ENCODE results near the gene PURA.

Gene PURA

DNA sequence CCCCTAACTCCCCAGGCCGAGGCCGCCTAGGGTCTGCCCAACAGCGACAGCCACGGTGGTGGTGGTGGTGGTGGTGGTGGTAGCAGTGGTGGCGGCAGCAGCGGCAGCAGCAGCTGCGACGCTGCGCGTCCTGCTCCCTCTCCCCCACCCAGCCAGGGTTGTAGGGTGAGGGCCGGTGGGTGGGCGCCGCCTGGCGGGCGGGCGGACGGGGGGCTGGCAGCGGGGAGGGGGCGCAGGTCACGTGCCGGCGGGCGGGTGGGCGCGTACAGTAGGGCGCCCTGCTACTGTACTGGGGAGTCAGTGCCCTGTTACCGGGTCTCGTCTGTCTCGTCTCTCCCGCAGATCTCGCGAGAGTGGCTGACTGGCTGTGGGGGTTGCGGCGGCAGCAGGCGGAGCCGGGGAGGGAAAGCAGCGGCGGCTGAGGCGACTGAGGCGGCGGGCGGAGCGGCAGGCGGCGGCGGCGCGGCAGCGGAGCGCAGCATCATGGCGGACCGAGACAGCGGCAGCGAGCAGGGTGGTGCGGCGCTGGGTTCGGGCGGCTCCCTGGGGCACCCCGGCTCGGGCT, at the start of gene PURA:
Gene PURA, plus strand, starts transcription at position 411 of the 565 bp plus-strand sequence. Its CDS starts 73 bp downstream, at position 484.
- DNase-seq = peak; percentile 94 to 95

GRCh38 chr5:140072812-140073211, 41.1 kb upstream of the PURA start:
- DNase-seq = no peak

- DNase-seq = no peak
These were observed 40.6 kb upstream of the PURA start for GRCh38 chr5:140073296-140073695.

- DNase-seq = no peak
These were observed 38.5 kb upstream of the PURA start for GRCh38 chr5:140075371-140075770.

DNA sequence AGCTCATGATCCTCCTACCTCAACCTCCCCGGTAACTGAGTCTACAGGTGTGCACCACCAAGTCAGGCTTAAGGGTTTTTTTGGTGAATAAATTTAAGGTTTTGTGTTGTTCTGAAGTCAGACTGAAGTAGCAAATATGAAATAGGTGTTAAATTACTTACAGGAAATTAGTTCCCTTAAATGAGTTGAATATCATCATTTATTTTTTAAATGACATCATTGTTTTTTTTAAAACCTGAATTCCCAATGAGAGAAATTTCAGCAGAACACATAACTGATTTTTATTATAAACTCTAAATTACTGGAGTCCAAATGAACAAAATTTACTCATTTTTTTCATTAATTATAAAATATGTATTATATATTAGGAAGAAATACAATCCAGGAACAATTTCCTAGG, 37.8 kb upstream of the PURA start:
- no peak for DNase-seq

GRCh38 chr5:140076788-140077187, 37.1 kb upstream of the PURA start:
- no peak for DNase-seq

GRCh38 chr5:140083120-140083519, 30.8 kb upstream of the PURA start:
- no peak for DNase-seq

GRCh38 chr5:140083650-140084049, 30.3 kb upstream of the PURA start:
- DNase-seq = no peak

DNA sequence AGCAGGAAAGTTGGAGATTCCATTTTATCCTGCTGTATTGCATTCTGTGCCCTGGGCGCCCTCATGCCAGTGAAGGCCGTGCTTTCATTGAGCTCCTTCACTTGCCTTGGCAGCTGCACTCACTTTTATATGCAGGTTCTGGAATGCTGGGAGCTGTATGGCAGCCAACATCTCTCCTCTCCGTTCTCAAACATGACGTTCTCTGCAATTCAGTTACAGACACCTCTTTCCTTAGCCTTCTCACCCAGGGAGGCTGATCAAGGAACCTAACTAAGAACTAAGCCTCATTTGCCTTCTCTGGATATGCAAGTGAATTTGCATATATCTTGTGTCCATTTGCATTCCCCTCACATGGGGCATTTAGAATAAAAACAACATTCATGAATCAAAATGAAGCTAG, 29.4 kb upstream of the PURA start:
- no peak for DNase-seq

GRCh38 chr5:140090251-140090650, 23.7 kb upstream of the PURA start:
- DNase-seq = no peak

DNA sequence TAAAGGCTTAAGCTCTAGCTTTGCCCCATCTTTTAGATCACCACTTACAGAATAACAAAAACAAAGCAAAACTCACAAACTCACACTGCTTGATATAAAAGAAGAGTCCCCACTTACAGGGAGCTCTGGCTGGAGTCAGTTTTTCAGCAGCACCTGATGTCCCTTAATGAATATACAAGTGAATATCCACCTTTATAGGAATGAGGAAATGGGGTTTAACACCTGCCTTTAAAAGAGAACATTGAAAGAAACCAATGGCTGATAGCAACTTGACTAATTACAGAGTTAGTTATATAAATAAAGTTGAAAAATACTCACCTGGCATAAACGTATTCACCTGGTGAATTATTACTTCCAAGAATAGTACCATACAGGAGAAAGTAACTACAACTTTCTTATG, 20.7 kb upstream of the PURA start:
- no peak for DNase-seq

GRCh38 chr5:140093866-140094265, 20.0 kb upstream of the PURA start:
- DNase-seq = no peak

DNA sequence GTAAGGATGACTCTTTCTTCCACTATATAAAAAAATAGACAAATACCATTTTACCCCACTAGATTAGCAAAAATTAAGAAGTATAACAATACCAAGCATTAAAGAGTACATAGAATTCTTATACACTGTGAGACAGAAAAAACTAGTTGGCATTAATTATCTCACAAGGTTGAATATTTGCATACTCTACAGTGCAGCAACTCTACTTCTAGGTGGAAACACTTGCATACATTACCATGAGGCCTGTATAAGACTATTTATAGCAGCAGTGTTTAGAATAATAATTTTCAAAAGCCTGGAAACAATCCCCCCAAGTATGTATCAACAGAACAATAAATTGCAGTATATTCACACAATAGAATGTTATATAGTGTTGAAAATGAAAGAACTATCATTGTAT, 19.0 kb upstream of the PURA start:
- DNase-seq = no peak

- DNase-seq = no peak
These were observed 12.7 kb upstream of the PURA start for GRCh38 chr5:140101179-140101578.

- no peak for DNase-seq
These were observed 10.8 kb upstream of the PURA start for GRCh38 chr5:140103154-140103553.

GRCh38 chr5:140104100-140104499, 9.8 kb upstream of the PURA start:
- no peak for DNase-seq

DNA sequence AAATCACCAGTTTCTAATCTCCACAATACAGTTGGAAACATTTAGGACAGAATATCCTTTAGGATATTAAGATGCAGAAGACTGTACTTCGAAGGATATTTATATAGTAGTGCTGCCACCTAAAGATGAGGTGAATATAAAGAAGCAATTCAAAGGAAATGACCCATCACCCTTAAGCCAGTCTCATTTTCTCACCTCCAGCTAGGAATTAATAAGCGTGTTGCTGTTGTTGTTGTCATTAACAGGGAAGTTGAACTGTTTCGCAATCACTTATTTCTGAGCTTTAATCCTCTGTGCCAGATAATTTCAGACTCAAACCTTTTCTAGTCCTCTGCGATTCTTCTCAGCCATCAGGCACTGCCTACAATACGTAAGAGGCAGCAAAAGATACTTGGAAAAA, 7.8 kb upstream of the PURA start:
- no peak for DNase-seq

DNA sequence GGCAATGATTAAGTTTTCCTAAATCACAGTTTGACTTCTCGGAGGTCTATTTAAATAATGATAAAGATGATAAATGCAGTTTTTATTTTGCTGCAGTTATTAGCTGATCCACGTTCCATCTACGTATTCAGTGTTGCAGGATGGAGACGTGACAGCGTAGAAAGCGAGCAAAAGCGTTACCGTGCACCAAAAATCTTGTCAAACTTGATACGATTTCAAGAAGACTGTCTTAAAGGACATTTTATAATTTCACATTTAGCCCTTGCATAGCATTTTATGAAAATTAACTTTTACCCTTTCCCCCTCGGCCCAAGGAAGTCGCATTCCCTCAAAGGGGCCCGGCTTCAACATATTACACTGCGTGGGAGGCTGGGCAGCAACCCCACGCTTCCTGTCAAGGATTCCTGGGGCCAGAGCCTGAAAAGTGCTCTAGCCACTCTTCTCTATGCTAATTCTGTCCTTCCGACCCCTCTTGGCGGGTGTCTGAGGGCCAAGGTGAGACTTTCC, 7.1 kb upstream of the PURA start:
- DNase-seq = no peak

DNA sequence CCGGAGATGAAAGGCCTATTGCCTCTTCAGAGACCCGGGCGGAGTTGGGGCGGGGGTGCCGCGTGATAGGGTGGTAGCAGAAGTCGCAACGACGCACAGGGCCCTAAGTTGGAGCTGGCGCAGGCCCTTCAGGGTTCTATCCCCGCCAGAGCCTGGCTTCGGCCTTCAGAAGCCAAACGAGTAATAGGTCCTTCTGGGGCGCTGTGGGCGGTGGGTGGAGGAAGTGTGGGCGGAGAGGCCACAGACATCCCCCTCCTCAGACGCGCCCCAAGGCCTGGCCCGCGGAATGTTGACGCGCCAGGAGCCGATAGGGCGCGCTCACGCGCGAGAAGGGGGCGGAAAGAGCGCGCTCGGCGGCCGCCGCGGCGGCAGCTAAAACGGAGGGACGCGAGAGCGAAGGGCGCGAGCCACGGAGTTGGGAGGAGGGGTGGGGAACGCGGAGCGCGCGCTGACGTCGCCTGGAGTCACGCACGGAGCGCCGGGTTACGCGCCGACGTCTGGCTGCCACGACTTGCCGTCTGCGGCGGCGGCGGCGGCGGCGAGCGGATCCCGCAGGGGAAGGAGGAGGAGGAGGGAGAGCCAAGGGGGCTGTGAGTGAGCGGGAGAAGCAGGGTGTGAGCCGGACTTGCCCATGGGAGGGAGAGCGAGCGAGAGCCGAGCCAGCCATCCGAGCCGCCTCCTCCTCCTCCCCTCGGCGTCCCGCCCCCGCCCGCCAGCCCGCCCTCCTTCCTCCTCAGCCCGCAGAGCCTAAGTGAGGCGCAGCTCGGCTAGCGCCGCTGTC, 6.4 kb upstream of the PURA start:
- peak; percentile 89 to 92 for DNase-seq

DNA sequence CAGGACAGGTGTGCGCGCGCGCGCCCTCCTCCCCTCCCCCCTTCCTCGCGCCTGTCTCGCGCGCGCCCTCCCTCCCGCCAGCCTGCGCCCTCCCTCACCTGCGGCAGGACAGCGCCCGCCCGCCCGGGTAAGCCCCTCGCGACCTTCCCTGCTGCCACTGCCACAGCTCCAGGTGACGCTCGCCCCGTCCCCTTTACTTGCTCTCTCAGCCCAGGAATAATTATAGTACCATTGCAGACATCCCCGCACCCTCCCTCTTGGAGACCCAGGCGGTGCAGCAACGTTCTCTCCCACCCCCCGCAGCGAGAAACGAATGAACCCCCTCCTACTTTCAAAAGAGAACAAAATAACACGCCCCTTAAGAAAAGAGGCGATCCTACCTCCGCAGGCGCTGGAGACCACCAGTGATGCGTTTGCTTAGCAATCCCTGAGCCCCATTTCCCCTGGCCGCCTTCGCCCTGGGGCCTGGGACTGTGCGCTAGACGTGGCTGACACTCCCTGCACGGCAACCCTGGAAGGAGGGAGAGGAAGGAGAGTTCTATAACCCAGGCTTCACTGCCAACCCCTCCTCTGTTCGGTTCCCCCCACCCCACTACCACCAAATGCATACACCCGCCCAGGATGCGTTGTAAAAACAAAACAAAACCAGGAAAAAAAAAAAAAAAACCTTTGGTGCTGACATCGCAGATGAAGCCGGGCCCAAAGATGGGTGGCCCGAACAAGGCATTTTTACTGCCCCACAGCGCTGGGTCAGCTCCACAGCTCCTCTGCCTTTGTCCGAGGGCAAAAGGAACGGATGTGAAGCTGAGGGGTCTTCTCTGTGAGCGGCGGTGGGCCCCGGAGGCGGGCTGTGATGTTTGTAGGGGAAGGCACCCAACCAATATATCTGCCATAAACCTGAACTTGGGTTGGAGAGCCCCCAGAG, 5.6 kb upstream of the PURA start:
- DNase-seq = peak; percentile 37 to 50

GRCh38 chr5:140109018-140109758, 4.7 kb upstream of the PURA start:
- DNase-seq = no peak

- no peak for DNase-seq
These were observed 3.9 kb upstream of the PURA start for GRCh38 chr5:140109759-140110645.
